Measurements from ENCODE around the gene TUFT1. TPM values are rescaled to one million over a fixed set of nuclear protein-coding genes. Genes with fewer than 3 reads are reported as not detected.

The TUFT1 gene
- polyA plus RNA-seq, 1 donor from 2014 or later: 25.8 TPM

DNA sequence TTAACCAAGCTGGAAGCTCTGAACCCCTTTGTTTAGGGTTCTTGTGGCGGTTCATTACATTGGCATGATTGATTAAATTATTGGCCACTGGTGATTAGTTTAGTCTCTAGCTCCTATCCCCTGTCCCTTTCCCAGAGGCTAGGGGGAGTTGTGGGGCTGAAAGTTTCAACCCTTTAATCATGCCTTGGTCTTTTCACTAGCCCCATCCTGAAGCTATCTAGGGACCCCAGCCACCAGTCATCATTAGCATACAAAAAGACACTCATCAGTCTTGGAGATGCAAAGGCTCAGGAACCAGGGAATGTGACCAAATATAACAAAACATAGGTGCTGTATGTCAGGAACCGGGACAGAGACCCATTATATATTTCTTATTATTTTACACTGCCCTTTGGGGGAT, 37.1 kb downstream of the TUFT1 start:
- no peaks in the 10 kb centered on the region for H4K20me1 ChIP-seq (ENCODE audit: insufficient read depth)
- TF ChIP-seq SMC3 (conservative IDR thresholded peaks at IDR 0.05; ENCODE audit: poor library complexity) (no peak), RAD21 (conservative IDR thresholded peaks at IDR 0.05) (no peak), POLR2AphosphoS5 (IDR thresholded peaks at IDR 0.05) (no peak), EZH2 (IDR thresholded peaks at IDR 0.05; ENCODE audit: borderline replicate concordance, insufficient read depth, low read length, poor library complexity, severe bottlenecking) (no peak), EP300 (conservative IDR thresholded peaks at IDR 0.05; ENCODE audit: poor library complexity, severe bottlenecking) (no peak), TAF1 (IDR thresholded peaks at IDR 0.05; ENCODE audit: low read depth) (no peak), MXI1 (conservative IDR thresholded peaks at IDR 0.05; ENCODE audit: poor library complexity, severe bottlenecking) (no peak)
- TF ChIP-seq, protein P1, sequence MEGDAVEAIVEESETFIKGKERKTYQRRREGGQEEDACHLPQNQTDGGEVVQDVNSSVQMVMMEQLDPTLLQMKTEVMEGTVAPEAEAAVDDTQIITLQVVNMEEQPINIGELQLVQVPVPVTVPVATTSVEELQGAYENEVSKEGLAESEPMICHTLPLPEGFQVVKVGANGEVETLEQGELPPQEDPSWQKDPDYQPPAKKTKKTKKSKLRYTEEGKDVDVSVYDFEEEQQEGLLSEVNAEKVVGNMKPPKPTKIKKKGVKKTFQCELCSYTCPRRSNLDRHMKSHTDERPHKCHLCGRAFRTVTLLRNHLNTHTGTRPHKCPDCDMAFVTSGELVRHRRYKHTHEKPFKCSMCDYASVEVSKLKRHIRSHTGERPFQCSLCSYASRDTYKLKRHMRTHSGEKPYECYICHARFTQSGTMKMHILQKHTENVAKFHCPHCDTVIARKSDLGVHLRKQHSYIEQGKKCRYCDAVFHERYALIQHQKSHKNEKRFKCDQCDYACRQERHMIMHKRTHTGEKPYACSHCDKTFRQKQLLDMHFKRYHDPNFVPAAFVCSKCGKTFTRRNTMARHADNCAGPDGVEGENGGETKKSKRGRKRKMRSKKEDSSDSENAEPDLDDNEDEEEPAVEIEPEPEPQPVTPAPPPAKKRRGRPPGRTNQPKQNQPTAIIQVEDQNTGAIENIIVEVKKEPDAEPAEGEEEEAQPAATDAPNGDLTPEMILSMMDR (IDR thresholded peaks at IDR 0.05; ENCODE audit: poor library complexity, severe bottlenecking): no peak
- TF ChIP-seq, protein P2, sequence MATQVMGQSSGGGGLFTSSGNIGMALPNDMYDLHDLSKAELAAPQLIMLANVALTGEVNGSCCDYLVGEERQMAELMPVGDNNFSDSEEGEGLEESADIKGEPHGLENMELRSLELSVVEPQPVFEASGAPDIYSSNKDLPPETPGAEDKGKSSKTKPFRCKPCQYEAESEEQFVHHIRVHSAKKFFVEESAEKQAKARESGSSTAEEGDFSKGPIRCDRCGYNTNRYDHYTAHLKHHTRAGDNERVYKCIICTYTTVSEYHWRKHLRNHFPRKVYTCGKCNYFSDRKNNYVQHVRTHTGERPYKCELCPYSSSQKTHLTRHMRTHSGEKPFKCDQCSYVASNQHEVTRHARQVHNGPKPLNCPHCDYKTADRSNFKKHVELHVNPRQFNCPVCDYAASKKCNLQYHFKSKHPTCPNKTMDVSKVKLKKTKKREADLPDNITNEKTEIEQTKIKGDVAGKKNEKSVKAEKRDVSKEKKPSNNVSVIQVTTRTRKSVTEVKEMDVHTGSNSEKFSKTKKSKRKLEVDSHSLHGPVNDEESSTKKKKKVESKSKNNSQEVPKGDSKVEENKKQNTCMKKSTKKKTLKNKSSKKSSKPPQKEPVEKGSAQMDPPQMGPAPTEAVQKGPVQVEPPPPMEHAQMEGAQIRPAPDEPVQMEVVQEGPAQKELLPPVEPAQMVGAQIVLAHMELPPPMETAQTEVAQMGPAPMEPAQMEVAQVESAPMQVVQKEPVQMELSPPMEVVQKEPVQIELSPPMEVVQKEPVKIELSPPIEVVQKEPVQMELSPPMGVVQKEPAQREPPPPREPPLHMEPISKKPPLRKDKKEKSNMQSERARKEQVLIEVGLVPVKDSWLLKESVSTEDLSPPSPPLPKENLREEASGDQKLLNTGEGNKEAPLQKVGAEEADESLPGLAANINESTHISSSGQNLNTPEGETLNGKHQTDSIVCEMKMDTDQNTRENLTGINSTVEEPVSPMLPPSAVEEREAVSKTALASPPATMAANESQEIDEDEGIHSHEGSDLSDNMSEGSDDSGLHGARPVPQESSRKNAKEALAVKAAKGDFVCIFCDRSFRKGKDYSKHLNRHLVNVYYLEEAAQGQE (IDR thresholded peaks at IDR 0.05; ENCODE audit: borderline replicate concordance): no peak
- no peak overlapping the region for H2AFZ ChIP-seq (ENCODE audit: low read depth, low read length)
- H3K9ac ChIP-seq (ENCODE audit: low read length): no peak overlapping the region
- H3K9me3 ChIP-seq (ENCODE audit: low read length): no peaks in the 10 kb centered on the region
- peaks cover 14% of the 10 kb centered on the region for H3K36me3 ChIP-seq (ENCODE audit: insufficient read depth, low read length)
- H3F3A ChIP-seq (ENCODE audit: insufficient read depth, low read length, poor library complexity, severe bottlenecking): no peaks in the 10 kb centered on the region
- no peaks in the 10 kb centered on the region for H3K79me2 ChIP-seq (replicated peaks; ENCODE audit: insufficient read depth, low read length)
- H3K27ac ChIP-seq (ENCODE audit: low read length): no peak overlapping the region
- no peak overlapping the region for H3K4me2 ChIP-seq (ENCODE audit: low read length)
- H3K27me3 ChIP-seq (ENCODE audit: insufficient read depth, low read depth, low read length): no peaks in the 10 kb centered on the region
- no peak overlapping the region for H3K4me3 ChIP-seq (ENCODE audit: low read length)
- H3K9me2 ChIP-seq (ENCODE audit: insufficient read depth, low read length): no peaks in the 10 kb centered on the region

DNA sequence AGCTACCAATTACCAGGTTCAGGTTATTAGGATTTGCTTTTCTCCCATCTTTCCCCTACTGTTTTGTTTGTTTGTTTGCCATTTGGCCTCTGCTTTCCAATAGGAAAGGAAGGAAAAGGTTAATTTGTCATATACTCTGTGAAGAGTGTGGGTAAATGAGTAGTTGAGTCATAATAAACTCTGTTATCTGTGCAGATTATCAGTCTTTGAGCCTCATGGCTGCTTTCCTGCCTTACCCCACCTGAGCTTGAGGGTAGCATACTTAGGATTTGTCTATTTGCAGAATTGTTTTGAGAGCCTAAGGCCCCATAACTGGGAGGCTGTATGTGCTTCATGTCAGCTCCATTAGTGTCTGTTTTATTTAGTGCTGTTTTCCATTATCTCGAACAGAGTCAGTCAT, 38.8 kb downstream of the TUFT1 start:
- no peak overlapping the region for H3K4me3 ChIP-seq (ENCODE audit: low read length)
- TF ChIP-seq TAF1 (IDR thresholded peaks at IDR 0.05; ENCODE audit: low read depth) (no peak), RAD21 (conservative IDR thresholded peaks at IDR 0.05) (no peak), MXI1 (conservative IDR thresholded peaks at IDR 0.05; ENCODE audit: poor library complexity, severe bottlenecking) (no peak), POLR2AphosphoS5 (IDR thresholded peaks at IDR 0.05) (no peak), EP300 (conservative IDR thresholded peaks at IDR 0.05; ENCODE audit: poor library complexity, severe bottlenecking) (no peak), SMC3 (conservative IDR thresholded peaks at IDR 0.05; ENCODE audit: poor library complexity) (no peak), EZH2 (IDR thresholded peaks at IDR 0.05; ENCODE audit: borderline replicate concordance, insufficient read depth, low read length, poor library complexity, severe bottlenecking) (no peak)
- TF ChIP-seq, protein P1 (IDR thresholded peaks at IDR 0.05; ENCODE audit: poor library complexity, severe bottlenecking): no peak
- TF ChIP-seq, protein P2 (IDR thresholded peaks at IDR 0.05; ENCODE audit: borderline replicate concordance): no peak
- H2AFZ ChIP-seq (ENCODE audit: low read depth, low read length): no peak overlapping the region
- H3F3A ChIP-seq (ENCODE audit: insufficient read depth, low read length, poor library complexity, severe bottlenecking): no peaks in the 10 kb centered on the region
- H3K79me2 ChIP-seq (replicated peaks; ENCODE audit: insufficient read depth, low read length): no peaks in the 10 kb centered on the region
- H3K9ac ChIP-seq (ENCODE audit: low read length): no peak overlapping the region
- no peaks in the 10 kb centered on the region for H3K9me3 ChIP-seq (ENCODE audit: low read length)
- H3K27ac ChIP-seq (ENCODE audit: low read length): no peak overlapping the region
- no peaks in the 10 kb centered on the region for H4K20me1 ChIP-seq (ENCODE audit: insufficient read depth)
- H3K27me3 ChIP-seq (ENCODE audit: insufficient read depth, low read depth, low read length): no peaks in the 10 kb centered on the region
- peaks cover 16% of the 10 kb centered on the region for H3K36me3 ChIP-seq (ENCODE audit: insufficient read depth, low read length)
- H3K4me2 ChIP-seq (ENCODE audit: low read length): no peak overlapping the region
- H3K9me2 ChIP-seq (ENCODE audit: insufficient read depth, low read length): no peaks in the 10 kb centered on the region
